HepG2 (cell line): Measurements from ENCODE around the gene PPP1R12B. TPM values are rescaled to one million over a fixed set of nuclear protein-coding genes. Genes with fewer than 3 reads are reported as not detected.
"Not testable (repeated sequence)": the region's sequence is repeated elsewhere in the genome, so short reads cannot be mapped to it uniquely, and the experiment has no call there.

ENCODE experiments used
- ATAC-seq: fragments of 200-7000 bp; cut with Tn5 transposase; 3 replicates; pipeline ENCODE4 v1.9.1; 2020; ENCODE audit warnings: mild to moderate bottlenecking, moderate library complexity
- BruUV-seq: library from RNA; stranded (reverse); fragments of 400-500 nt; replicated peaks from 2 replicates; lab custom pipeline; 2021; lab: Mats Ljungman, UMichigan
- CTCF ChIA-PET: fragments of 300-600 bp; formaldehyde crosslinking; extraction: SDS; loops from one replicate; lab custom pipeline; 2021; ENCODE audit warnings: low total read pairs, inconsistent platforms, low intra/inter-chr PET ratio; lab: Yijun Ruan, JAX
- POLR2A ChIA-PET: fragments of 350-600 bp; sonication (Branson Sonifier 250); formaldehyde crosslinking; loops from one replicate; lab custom pipeline; 2020; ENCODE audit warnings: antibody characterized with exemption, inconsistent platforms; lab: Yijun Ruan, JAX
- DNase-seq: peaks from one replicate; pipeline ENCODE4 v3.0.0-alpha.2; 2015; ENCODE audit warnings: low spot score
- FAIRE-seq: peaks from 3 replicates; lab custom pipeline; 2011; peaks lifted over from hg19 to GRCh38; lab: Jason Lieb, UNC
- H2AFZ ChIP-seq: one replicate; pipeline ENCODE4 v1.6.1; 2011; ENCODE audit warnings: low read length, inconsistent platforms
- H3K27ac ChIP-seq: fragments of 300-600 bp; 3 replicates; pipeline ENCODE4 v1.8.0; 2011; ENCODE audit warnings: mixed run types, mild to moderate bottlenecking, mixed read lengths, low read length, inconsistent platforms; ENCODE audit not compliant: insufficient read depth; ENCODE audit errors: extremely low read length
- H3K27me3 ChIP-seq, 2 experiments: fragments of 200-600 bp in 1 of 2; 2 replicates in 1 of 2; 3 replicates in 1 of 2; pipeline versions ENCODE4 v1.6.0 to v1.8.0; 2011; ENCODE audit warnings: low read length in 2 of 2, mild to moderate bottlenecking in 2 of 2, moderate library complexity in 2 of 2, inconsistent platforms in 1 of 2; ENCODE audit not compliant: insufficient read depth in 2 of 2, control insufficient read depth in 1 of 2
- H3K36me3 ChIP-seq, 2 experiments: fragments of 200-600 bp in 1 of 2; replicated peaks in 1 of 2; 2 replicates in 1 of 2; 3 replicates in 1 of 2; pipeline versions ENCODE4 v1.5.1 to v1.8.0; 2011; ENCODE audit warnings: low read length in 2 of 2, inconsistent platforms in 1 of 2; ENCODE audit not compliant: insufficient read depth in 2 of 2, control insufficient read depth in 1 of 2
- H3K4me1 ChIP-seq: 2 replicates; pipeline ENCODE4 v1.5.1; 2012; ENCODE audit warnings: low read length, inconsistent platforms; ENCODE audit not compliant: insufficient read depth
- H3K4me2 ChIP-seq: 2 replicates; pipeline ENCODE4 v1.6.0; 2011; ENCODE audit warnings: low read depth, low read length, inconsistent platforms
- H3K4me3 ChIP-seq, 3 experiments: fragments of 200-600 bp in 1 of 3; sonication (generic), shearing (Covaris generic) in 1 of 3; replicated peaks in 1 of 3; 2 replicates each; pipeline ENCODE4 v1.5.1; 2011 to 2016; ENCODE audit warnings: low read length in 3 of 3, inconsistent platforms in 2 of 3, low read depth in 2 of 3, mild to moderate bottlenecking in 2 of 3, control low read depth in 1 of 3, mixed read lengths in 1 of 3; ENCODE audit not compliant: insufficient read depth in 1 of 3
- H3K79me2 ChIP-seq: one replicate; pipeline ENCODE4 v1.6.1; 2011; ENCODE audit warnings: low read length, inconsistent platforms; ENCODE audit not compliant: insufficient read depth
- H3K9ac ChIP-seq: 2 replicates; pipeline ENCODE4 v1.6.0; 2011; ENCODE audit warnings: mild to moderate bottlenecking, low read depth, low read length, inconsistent platforms; ENCODE audit not compliant: insufficient read depth
- H3K9me3 ChIP-seq: 2 replicates; pipeline ENCODE4 v1.5.1; 2012; ENCODE audit warnings: mild to moderate bottlenecking, low read length
- H4K20me1 ChIP-seq: 2 replicates; pipeline ENCODE4 v1.6.0; 2011; ENCODE audit warnings: inconsistent platforms, mild to moderate bottlenecking, low read length, moderate library complexity; ENCODE audit not compliant: insufficient read depth
- JUN ChIP-seq: sonication (generic); formaldehyde crosslinking; IDR thresholded peaks from 2 replicates; pipeline ENCODE4 v1.4.0; 2020; ENCODE audit warnings: mild to moderate bottlenecking, missing genetic modification reagents
- PTBP1 ChIP-seq: fragments of 200-400 bp; formaldehyde crosslinking; IDR thresholded peaks from 2 replicates; pipeline ENCODE4 v1.6.1; 2018; ENCODE audit warnings: low read length, low read depth; ENCODE audit not compliant: poor library complexity, severe bottlenecking
- ZNF256 ChIP-seq: sonication (generic); formaldehyde crosslinking; conservative IDR thresholded peaks from 2 replicates; pipeline ENCODE4 v1.4.0; 2020; ENCODE audit warnings: missing genetic modification reagents
- ZNF784 ChIP-seq: sonication (generic); formaldehyde crosslinking; IDR thresholded peaks from 2 replicates; pipeline ENCODE4 v1.5.1; 2020; ENCODE audit warnings: missing genetic modification reagents, mild to moderate bottlenecking, borderline replicate concordance
- WGBS: methylation state at CpG from one replicate; pipeline ENCODE4 v1.1.6; 2017; ENCODE audit warnings: low lambda C conversion rate; 5-methylcytosine and 5-hydroxymethylcytosine counted together
- in situ Hi-C: cut with HindIII; loops from 2 replicates; pipeline ENCODE4 v1.10.0; 2017; ENCODE audit warnings: low pct_unique_long_range_greater_than_20kb; ENCODE audit not compliant: extremely low pct_ligation_motif_present
- intact Hi-C: fragments of 100-400 bp; cut with micrococcal nuclease; formaldehyde crosslinking; loops from one replicate; pipeline ENCODE4 v1.10.0; 2022; ENCODE audit not compliant: unreplicated experiment
- polyA plus RNA-seq, 8 experiments: library from polyadenylated mRNA; depleted of rRNA in 3 of 8; stranded (reverse) in 7 of 8; unstranded in 1 of 8; fragments of >200 nt; fragmentation: Illumina TruSeq in 4 of 8; extraction: Trizol in 4 of 8; gene quantifications; 2 replicates each; pipeline versions ENCODE4 v1.2.1 to v1.2.3, GENCODE V29; 2011 to 2016; ENCODE audit warnings: low read depth in 4 of 8, missing spikeins in 1 of 8, mixed read lengths in 1 of 8; ENCODE audit not compliant: insufficient read depth in 1 of 8
- total RNA-seq, 5 experiments: library from RNA; depleted of rRNA; stranded (reverse); fragments of >200 nt; fragmentation: Illumina TruSeq; extraction: Trizol; gene quantifications; 2 replicates each; pipeline ENCODE4 v1.2.3, GENCODE V29; 2016; ENCODE audit warnings: low read depth in 1 of 5
- TF ChIP-seq, protein P1 (sequence below): IDR thresholded peaks from 2 replicates; pipeline ENCODE4 v1.4.0; 2020; ENCODE audit warnings: mild to moderate bottlenecking, missing genetic modification reagents
- TF ChIP-seq, protein P2 (sequence below): sonication (generic); formaldehyde crosslinking; IDR thresholded peaks from 2 replicates; pipeline ENCODE4 v1.4.0; 2020; ENCODE audit warnings: missing genetic modification reagents

Gene PPP1R12B
- total and polyA plus RNA-seq, 2 of the 13 experiments (the other 11 are each of a cell fraction or from before 2014, with no cell fraction given) = 12.0 to 13.6 TPM

DNA sequence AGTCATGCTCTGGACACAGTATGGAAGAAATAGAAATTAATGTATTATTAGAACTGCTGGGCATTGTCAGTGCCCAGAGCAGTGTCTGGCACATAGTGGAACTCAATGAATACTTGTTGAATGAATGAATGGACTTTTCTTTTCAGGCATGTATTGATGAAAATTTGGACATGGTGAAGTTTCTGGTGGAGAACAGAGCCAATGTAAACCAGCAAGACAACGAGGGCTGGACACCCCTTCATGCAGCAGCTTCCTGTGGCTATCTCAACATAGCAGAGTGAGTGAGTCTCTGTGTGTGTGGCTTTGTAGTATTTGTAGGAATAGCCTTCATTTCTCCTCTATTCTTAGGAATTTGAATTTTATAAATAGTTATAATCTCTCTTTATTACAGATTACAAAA, 68.1 kb downstream of the PPP1R12B start (continued):
- TF ChIP-seq, protein P1, sequence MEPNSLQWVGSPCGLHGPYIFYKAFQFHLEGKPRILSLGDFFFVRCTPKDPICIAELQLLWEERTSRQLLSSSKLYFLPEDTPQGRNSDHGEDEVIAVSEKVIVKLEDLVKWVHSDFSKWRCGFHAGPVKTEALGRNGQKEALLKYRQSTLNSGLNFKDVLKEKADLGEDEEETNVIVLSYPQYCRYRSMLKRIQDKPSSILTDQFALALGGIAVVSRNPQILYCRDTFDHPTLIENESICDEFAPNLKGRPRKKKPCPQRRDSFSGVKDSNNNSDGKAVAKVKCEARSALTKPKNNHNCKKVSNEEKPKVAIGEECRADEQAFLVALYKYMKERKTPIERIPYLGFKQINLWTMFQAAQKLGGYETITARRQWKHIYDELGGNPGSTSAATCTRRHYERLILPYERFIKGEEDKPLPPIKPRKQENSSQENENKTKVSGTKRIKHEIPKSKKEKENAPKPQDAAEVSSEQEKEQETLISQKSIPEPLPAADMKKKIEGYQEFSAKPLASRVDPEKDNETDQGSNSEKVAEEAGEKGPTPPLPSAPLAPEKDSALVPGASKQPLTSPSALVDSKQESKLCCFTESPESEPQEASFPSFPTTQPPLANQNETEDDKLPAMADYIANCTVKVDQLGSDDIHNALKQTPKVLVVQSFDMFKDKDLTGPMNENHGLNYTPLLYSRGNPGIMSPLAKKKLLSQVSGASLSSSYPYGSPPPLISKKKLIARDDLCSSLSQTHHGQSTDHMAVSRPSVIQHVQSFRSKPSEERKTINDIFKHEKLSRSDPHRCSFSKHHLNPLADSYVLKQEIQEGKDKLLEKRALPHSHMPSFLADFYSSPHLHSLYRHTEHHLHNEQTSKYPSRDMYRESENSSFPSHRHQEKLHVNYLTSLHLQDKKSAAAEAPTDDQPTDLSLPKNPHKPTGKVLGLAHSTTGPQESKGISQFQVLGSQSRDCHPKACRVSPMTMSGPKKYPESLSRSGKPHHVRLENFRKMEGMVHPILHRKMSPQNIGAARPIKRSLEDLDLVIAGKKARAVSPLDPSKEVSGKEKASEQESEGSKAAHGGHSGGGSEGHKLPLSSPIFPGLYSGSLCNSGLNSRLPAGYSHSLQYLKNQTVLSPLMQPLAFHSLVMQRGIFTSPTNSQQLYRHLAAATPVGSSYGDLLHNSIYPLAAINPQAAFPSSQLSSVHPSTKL (CRISPR knock-in tag) = no peak
- TF ChIP-seq PTBP1 (no peak), JUN (CRISPR knock-in tag) (no peak), ZNF256 (no peak), ZNF784 (no peak)
- TF ChIP-seq, protein P2, sequence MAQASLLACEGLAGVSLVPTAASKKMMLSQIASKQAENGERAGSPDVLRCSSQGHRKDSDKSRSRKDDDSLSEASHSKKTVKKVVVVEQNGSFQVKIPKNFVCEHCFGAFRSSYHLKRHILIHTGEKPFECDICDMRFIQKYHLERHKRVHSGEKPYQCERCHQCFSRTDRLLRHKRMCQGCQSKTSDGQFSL (CRISPR knock-in tag) = no peak

DNA sequence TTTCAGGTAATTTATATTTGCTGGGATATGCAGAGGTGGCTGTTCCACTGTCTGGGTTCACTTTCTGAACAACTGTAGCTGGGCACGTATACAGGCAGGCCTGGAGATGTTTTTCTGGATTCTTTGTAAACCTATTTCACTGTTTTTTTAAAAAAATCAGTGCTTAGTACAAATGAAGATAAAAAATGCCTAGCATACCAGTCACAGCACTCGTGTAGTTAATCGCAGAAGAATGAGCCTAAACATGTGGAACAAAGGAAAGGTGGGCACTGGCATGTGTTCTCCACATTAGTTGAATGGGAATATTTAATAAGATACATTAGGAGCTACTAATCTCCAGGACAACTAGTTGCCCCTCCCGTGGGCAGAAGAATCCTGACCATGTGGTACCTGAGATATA, 68.6 kb downstream of the PPP1R12B start:
- BruUV-seq, in situ Hi-C loops, H3K9ac ChIP-seq, FAIRE-seq, H3K36me3 ChIP-seq, H3K4me1 ChIP-seq, H3K4me2 ChIP-seq, H3K4me3 ChIP-seq, H3K27me3 ChIP-seq, intact Hi-C loops, H3K79me2 ChIP-seq, H2AFZ ChIP-seq, H3K27ac ChIP-seq, H3K9me3 ChIP-seq, POLR2A ChIA-PET, CTCF ChIA-PET, ATAC-seq, H4K20me1 ChIP-seq, DNase-seq: not testable (repeated sequence)
- 94% methylated on average over 4 of the region's 4 CpGs for WGBS

GRCh38 chr1:202417762-202418201, 69.3 kb downstream of the PPP1R12B start:
- DNase-seq, POLR2A ChIA-PET, H4K20me1 ChIP-seq, H3K4me2 ChIP-seq, H3K27me3 ChIP-seq, H3K4me3 ChIP-seq, H3K4me1 ChIP-seq, H3K27ac ChIP-seq, H3K9me3 ChIP-seq, in situ Hi-C loops, FAIRE-seq, CTCF ChIA-PET, H3K9ac ChIP-seq, intact Hi-C loops, H3K36me3 ChIP-seq, BruUV-seq, H3K79me2 ChIP-seq, H2AFZ ChIP-seq, ATAC-seq: not testable (repeated sequence)
